GM12891 (cell line): ENCODE results near the gene GPATCH1.

Experiments used
- POLR2A ChIP-seq: IDR thresholded peaks from 2 replicates; pipeline ENCODE4 v1.6.1; 2011; ENCODE audit warnings: low read depth, low read length, control low read depth
- POLR2AphosphoS5 ChIP-seq: IDR thresholded peaks from 2 replicates; pipeline ENCODE4 v1.6.1; 2011; ENCODE audit warnings: low read depth, low read length, control low read depth
- SPI1 ChIP-seq: IDR thresholded peaks from 2 replicates; pipeline ENCODE4 v1.6.1; 2011; ENCODE audit warnings: low read depth, low read length, control low read depth
- TAF1 ChIP-seq: IDR thresholded peaks from 2 replicates; pipeline ENCODE4 v1.6.1; 2011; ENCODE audit warnings: low read depth, low read length, control low read depth

DNA sequence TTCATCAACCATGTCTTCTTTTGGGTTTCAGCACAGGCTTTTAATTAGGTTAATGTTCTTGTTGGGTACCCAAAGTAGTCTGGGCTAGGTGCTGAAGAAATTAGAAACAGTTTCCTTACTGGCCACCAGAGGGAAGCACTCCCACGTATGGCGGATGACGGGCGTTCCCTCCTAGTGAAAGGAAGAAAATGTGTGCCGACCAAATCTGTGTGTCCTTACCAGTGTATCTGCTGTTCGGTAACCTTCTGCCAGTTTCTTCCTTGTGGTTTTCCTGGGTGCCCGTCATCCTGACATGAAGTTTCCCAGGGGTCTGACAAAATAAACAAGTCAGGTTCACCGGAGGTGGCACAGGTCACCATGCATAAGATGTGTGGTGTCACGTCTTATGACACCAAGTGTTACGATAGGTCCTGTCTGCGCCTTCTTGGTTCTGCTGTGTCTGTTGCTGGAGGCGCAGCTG lies 45.0 kb downstream of the GPATCH1 start:
- TF ChIP-seq POLR2A (no peak), POLR2AphosphoS5 (no peak), TAF1 (no peak), SPI1 (no peak)
